ENCODE measurements around the gene CTNND1. TPM values are rescaled to one million over a fixed set of nuclear protein-coding genes. Genes with fewer than 3 reads are reported as not detected.

CTNND1 gene
- total and polyA plus RNA-seq, 8 donors = 187 to 301 (median 263) TPM

- Histone ChIP-seq H3K27ac (no peak overlapping the region), H3K36me3 (peaks cover 0 to 20% of the 10 kb centered on the region in 2 donors), H3K4me3 (no peak overlapping the region), H3K4me1 (peaks cover 0 to 1% of the 10 kb centered on the region in 2 donors), H3K9me3 (no peaks in the 10 kb centered on the region), H3K27me3 (no peaks in the 10 kb centered on the region)
- no peak for DNase-seq
- no peak for ATAC-seq
- no peak for TF ChIP-seq CTCF (IDR thresholded peaks at IDR 0.05)
- intact Hi-C loops (cut with DNase I) = no loop called here
These were observed 34.4 kb upstream of the CTNND1 start for GRCh38 chr11:57727185-57727584.

GRCh38 chr11:57728829-57729228 lies 32.8 kb upstream of the CTNND1 start:
- TF ChIP-seq CTCF (IDR thresholded peaks at IDR 0.05) = no peak

GRCh38 chr11:57729479-57729878 lies 32.1 kb upstream of the CTNND1 start:
- intact Hi-C loops (cut with DNase I) = no loop called here
- Histone ChIP-seq H3K27ac (no peak overlapping the region), H3K4me1 (peaks cover 0 to 3% of the 10 kb centered on the region in 2 donors), H3K9me3 (no peaks in the 10 kb centered on the region), H3K27me3 (no peaks in the 10 kb centered on the region), H3K36me3 (peaks cover 0 to 12% of the 10 kb centered on the region in 2 donors), H3K4me3 (no peak overlapping the region)
- no peak for TF ChIP-seq CTCF (IDR thresholded peaks at IDR 0.05)
- DNase-seq (no peak), ATAC-seq (no peak)

More at GRCh38 chr11:57728829-57729228, 32.8 kb upstream of the CTNND1 start:
- intact Hi-C loops (cut with DNase I) = no loop called here
- H3K27me3 ChIP-seq = no peaks in the 10 kb centered on the region
- ATAC-seq (no peak), DNase-seq (no peak)
- peaks cover 0 to 15% of the 10 kb centered on the region in 2 donors for H3K36me3 ChIP-seq
- no peaks in the 10 kb centered on the region for H3K9me3 ChIP-seq
- H3K4me1 ChIP-seq = peaks cover 0 to 3% of the 10 kb centered on the region in 2 donors
- no peak overlapping the region for H3K4me3 ChIP-seq
- H3K27ac ChIP-seq = no peak overlapping the region

GRCh38 chr11:57732661-57733060 lies 28.9 kb upstream of the CTNND1 start:
- intact Hi-C loops (cut with DNase I) = no loop called here
- DNase-seq (no peak), ATAC-seq (no peak)
- Histone ChIP-seq H3K36me3 (peaks cover 0 to 38% of the 10 kb centered on the region in 2 donors), H3K4me1 (peaks cover 0 to 3% of the 10 kb centered on the region in 2 donors), H3K27ac (no peak overlapping the region), H3K4me3 (no peak overlapping the region), H3K27me3 (no peaks in the 10 kb centered on the region), H3K9me3 (no peaks in the 10 kb centered on the region)
- TF ChIP-seq CTCF (IDR thresholded peaks at IDR 0.05) = no peak

- H3K27ac ChIP-seq = no peak overlapping the region
- no peaks in the 10 kb centered on the region for H3K27me3 ChIP-seq
- no peak overlapping the region for H3K4me3 ChIP-seq
- H3K36me3 ChIP-seq = peaks cover 0 to 51% of the 10 kb centered on the region in 2 donors
- intact Hi-C loops (cut with DNase I) = no loop called here
- H3K9me3 ChIP-seq = no peaks in the 10 kb centered on the region
- no peak for DNase-seq
- ATAC-seq = no peak
- peaks cover 0 to 9% of the 10 kb centered on the region in 2 donors for H3K4me1 ChIP-seq
- TF ChIP-seq CTCF (IDR thresholded peaks at IDR 0.05) = no peak
These were observed 25.8 kb upstream of the CTNND1 start for GRCh38 chr11:57735619-57736298.
